GM21526 (cell line): ENCODE data around the gene NTM.

Source experiments
- ATAC-seq: cut with Tn5 transposase; IDR thresholded peaks from one replicate; pipeline ENCODE4 v1.9.1; 2021; ENCODE audit warnings: moderate library complexity; ENCODE audit not compliant: unreplicated experiment, low FRiP score

Gene NTM

DNA sequence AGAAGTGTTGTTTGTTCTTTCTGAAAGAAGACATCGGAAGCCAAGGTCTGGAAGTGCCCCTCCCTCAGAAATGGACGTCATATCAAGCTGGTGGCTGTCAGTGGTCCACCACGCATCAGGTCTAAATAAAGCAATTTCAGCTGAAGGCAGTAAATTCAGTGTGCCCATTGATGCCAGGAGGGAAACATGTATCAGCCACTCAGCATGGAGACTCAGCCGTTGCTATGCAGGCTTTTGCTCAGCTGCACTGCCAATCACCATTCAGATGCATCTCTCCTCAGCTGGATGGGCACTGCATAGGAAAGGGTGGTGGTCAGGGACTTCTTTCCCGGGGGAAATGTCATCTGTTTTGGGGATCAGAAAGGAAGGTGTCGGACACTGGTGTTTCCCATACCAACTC lies 878.2 kb downstream of the NTM start:
- ATAC-seq: no peak

DNA sequence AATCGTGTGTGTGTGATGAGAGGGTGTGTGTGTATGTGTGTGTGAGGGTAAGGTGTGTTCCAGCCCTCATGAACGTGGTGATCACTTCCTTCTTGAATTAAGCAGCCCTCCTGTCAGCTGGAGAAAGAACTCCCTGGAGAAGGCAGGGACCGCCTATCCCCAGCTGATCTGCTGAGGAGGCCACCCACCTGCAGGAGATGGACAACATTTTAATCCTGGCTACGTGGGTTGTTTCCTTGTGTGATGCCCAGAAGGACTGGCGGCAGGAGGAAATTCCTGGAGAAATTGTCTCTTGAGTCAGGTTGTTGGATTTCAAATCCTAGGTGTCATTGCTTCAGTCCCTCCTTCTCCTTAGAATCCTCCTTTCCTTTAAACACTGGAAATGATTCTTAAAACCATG lies 878.8 kb downstream of the NTM start:
- ATAC-seq: no peak

DNA sequence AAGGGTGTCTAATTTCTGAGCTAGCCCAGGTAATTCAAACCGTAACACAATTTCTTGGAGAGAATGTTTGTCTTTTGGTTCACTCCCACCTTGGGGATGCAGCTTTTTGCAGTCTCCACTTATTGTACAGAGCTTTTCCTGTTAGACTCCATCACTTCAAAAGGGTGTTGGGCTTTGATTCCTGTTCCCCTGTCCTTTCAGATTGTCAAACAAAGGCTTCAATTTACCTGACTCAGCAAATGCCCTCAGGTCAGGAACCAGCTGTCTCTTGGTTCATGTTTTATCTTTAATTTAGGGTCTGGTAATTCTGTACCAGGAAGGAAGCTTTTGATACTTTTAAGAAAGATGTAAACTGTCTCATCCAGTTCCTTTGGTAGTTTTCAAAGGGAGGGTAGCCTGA lies 880.6 kb downstream of the NTM start:
- ATAC-seq: no peak

DNA sequence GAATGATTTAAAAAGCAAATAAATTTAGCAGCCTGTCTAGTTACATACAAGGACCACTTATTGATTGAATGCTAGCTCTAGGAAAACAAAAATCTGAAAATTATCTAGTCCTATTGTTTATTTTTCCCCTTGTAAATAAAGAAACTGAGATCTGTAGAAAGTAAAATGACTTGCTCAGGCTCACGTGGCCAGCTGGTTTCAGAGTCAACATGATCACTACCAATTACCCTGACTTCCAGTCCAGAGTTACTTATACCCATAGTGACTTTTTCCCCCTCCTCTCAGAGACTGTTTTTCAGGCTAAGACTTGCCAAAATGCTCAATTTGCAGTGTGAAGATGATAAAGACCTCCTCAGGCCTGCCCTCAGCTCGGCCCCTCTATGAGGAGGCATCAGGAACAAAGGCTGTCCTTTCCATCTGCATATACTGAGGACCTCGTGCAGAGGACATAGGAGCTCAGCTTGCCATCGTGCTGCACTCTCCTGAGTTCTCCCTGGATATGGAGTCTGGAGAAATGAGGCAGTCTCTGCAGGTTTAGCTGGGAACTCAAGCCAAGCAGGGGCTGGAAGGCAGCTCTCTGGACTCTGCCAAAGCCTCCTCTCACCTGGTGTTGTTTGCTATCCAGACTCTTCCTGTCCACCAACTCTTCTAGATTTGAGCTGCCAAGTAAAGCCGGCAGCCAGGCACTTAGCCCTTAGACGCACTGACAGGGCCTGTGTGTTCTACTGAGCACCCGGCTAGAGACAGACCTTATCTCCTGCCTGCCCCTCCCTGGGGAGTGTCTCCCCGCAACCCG lies 883.3 kb downstream of the NTM start:
- no peak for ATAC-seq

DNA sequence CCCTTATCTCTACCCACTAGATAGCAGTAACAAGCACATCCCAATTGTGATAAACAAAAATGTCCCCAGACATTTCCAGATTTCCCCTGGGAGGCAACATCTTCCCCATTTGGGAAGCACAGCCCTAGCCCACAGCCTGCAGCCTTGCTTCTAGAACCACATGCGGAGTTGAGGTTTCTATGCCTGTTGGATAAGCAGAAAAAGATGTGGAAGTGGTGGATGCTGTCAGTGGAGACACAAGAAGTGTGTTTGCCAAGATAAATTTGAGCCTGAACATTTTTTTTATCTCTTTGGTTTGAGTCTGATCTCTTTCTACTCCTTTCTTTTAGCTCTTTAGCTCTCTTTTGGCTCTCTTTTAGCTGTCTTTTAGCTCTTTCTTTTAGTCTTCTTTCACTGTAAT lies 884.5 kb downstream of the NTM start:
- no peak for ATAC-seq

DNA sequence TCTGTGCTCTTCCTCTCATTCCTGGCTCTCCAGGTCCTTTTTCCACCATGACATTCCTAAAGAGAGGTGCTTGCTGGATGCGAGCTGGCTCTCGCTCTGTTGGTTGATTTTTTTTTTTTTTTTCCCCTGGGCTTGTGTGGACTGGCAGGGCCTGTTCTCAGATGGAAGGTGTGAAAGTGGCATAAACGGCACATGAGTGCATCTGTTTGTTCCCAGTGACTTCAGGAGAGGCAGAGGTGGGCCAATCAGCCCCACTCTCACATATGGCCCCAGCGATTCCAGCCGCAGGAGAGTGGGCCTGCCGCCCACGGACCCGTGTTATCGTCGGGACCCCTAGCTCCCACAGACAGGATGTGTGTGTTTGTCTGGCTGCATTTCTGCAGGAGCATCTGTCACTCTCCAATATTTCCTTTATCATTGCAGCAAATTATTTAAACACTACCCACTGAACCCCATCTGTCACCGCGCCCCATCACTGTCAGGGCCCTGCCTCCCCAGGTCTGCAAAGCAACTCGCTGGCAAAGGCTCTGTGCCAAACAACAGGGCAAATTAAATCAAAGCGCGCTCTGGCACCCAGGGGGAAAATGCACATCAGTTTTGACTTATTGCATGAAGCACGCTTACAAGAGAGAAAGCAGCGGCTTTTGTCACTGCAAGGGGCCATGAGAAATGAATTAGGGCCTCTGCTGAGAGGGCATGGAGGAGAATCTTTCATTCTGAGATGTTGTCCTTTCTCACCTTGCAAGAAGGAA lies 886.3 kb downstream of the NTM start:
- ATAC-seq: no peak

DNA sequence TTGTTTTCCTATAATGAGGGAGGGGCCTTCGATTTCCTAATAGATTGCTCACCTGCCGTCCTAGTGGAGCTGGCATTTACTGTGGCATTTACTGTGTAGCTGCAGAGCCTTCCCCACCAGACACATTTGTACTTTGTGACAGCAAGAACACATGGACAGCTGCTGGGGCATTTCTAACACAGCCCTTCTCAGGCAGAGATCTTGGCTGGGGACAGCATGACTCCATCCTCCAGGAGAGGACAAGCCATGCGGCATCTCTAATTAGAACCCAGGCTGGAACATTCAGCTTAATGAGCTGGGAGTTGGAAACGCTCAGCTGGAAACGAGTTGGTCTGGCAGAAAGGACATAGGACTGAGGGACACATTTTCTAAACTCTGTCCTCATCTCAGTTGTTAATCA lies 887.5 kb downstream of the NTM start:
- ATAC-seq: no peak

DNA sequence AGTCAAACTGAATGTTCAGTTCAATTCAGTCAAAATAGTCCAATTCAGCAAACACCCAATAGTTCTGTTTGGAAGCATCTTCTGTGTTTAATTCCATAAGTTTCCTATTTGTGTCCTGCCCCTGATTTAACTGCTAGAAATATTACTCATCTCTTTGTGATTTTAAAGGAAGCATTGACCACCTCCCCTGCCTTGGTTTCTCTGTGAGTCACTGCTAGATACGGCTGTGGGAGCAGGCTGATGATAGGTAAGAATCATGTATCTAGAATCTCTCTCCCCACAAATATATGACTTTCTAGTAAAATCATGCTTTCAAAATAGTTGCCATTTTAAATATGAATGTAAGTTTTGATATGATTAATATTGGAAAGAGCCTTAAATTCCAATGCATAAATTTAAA lies 888.5 kb downstream of the NTM start:
- no peak for ATAC-seq

DNA sequence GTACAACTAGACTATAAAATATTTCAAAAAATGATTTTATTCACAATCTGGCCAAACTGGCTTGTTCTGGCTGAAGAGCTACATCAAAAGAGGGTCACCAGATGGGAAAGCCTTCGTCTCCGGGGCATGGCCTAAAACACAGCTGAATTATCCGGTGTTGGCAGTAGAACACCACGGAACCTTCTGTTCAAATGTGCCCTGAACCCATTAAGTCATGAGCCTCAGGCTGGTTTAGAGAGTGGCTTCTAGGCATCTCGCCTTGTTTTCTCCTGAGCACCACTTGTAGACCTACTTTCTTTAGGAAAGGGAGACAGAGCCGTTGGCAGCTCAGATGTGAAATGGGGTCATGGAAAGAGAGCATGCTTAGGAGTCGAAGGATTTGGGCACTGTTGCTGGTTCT lies 890.2 kb downstream of the NTM start:
- ATAC-seq: no peak

DNA sequence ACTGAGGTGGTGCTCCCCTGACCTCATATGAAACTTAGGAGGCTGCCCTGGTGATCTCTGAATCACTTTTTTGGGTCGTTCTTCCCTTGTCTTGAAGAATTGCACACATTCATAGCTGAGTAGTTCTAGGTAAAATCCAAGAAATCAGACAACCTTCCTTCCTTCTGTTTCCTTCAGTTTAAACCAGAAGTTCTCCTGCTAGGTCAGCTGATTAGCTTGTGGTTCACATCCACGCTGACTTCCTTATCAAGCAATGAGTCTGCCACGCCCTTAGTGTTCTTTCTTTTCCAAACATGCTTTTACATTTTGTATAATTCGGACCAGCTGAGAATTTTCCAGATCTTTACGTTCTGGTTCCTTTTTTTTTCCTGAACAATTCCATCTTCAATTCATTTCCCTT lies 892.8 kb downstream of the NTM start:
- no peak for ATAC-seq

DNA sequence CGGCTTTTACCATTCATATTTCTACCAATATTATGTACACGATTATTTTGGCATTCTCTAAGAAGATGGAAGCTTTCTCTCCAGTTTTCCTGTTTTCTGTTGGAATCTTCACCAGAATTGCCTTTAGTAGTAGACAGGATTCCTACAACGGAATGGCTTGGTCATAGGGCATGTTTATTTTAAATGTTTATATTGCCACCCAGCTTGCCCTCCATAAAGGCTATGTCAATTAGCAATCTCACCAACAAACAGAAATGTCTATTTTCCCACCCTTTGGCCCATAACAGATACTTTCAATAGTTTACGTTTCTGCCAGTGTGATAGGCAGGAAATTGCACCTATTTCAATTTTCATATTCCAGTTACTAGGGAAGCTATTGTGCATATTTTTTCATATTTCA lies 893.5 kb downstream of the NTM start:
- ATAC-seq: no peak

DNA sequence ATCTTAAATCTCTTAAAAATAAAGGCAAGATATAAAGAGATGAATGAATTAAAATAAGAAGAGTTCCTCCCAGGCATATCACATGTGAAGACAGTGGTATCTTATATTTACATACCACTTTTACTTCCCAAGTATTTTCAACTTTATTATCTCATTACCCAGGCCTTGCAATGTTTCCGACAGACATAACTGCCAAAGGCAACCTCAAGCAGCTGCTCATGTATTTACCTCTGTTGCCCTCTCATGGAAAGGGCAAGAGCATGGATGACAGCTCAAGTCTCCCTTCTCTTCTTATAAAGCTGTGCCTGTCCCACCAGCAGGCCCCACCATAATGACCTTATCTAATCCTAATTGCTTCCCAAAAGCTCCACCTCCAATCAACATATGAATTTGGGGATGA lies 894.2 kb downstream of the NTM start:
- ATAC-seq: no peak

DNA sequence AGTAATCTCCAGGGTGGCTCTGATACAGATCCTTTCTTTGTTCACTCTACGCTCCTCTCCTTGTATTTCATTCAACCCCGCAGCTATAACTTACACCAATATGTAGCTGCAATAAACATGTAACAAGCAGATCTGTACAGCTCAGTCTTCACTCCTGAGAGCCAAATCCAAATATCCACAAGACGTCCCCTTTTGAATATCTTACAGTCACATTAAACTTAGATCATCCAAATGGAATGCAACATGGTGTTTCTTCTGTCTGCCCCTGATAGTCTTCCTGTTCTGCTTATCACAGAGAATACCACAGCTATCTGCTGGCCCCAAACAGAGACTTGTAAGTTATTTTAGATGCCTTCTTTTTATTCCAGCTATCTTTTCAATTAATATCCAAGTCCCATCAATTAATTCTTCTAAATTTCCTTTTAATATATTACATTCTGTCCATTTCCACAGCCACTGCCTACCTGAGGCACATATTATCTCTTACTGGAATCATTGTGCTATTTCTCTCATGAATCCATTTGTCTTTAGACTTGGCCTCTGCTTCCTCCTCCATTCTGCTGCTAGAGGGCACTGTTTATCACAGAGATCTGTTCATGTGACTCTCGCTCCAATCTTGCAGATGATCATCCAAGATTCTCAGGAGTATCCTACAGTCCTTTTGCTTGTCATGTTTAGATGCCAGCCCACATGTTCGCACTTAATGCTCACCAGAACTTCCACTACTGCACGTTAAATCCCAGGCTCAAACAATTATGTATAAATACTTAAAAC lies 908.6 kb downstream of the NTM start:
- no peak for ATAC-seq

DNA sequence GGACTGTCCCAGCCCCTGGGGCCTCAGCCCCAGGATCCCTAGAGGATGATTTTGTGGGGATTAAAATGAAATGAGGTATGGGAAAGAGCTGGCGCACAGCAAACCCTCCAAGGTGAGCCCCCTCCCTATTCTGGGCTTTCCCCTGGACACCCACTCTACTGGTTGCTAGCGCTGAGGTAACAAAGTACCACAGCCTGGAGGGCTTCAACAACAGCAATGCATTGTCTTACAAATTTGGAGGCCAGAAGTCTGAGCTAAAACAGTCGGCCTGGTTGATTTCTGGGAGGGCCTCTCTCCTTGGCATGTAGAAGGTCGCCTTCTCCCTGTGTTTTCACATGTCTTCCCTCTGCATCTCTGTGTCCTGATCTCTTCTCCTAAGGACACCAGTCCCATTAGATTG lies 913.6 kb downstream of the NTM start:
- ATAC-seq: no peak

DNA sequence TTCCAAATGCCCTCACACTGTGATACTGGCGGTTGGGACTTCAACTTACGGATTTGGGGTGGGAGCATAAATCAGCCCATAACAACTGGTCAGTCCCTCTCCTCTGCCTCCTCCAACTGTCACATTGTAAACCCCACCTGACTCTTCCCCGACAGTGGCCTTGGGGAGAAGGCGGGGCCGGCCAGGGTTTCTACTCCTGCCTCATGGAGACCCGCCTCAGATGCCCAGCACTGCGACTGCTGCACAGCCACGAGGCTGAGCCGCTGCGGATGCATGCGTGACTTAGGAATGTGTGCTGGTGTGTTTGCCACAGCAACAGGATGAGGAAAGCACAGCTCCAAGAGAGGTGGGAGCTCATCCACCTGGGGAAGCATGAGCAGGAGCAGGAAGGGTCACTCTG lies 914.2 kb downstream of the NTM start:
- ATAC-seq: no peak

DNA sequence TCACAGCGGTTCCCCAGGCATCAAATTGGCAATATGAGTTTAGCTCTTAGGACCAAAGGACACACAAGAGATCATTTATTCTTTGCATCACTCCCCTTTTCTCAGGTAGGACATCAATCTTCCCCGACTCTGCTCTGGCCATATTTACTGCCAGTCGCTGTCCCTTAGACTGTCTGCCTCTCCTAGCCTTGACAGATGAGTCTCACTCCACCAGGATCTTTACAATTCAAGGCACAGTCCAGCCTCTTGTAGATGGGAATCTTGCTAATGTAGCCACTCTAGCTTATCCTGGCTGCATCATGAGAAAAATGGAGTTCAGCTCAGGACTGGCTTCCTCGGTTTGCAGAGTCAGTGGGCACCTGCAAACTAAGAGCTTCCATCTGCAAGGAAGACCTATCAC lies 915.2 kb downstream of the NTM start:
- ATAC-seq: no peak

DNA sequence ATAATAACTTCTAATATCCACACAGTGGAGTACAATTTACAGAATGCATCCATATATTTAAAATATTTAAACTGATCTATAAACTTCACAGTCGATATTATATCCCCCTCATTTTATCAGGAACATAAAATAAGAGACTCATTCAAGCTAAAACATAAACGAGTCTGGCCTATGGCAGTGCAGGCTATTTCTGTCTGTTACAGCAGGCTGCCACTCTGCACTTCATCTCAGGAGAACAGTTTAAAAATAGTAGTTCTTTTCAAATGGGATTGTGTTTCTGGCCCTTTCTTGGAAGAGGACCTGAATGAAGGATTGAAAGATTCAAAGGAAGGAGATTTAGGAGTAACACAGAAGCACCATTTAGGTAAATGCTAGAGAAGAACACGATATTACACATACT lies 915.7 kb downstream of the NTM start:
- no peak for ATAC-seq

DNA sequence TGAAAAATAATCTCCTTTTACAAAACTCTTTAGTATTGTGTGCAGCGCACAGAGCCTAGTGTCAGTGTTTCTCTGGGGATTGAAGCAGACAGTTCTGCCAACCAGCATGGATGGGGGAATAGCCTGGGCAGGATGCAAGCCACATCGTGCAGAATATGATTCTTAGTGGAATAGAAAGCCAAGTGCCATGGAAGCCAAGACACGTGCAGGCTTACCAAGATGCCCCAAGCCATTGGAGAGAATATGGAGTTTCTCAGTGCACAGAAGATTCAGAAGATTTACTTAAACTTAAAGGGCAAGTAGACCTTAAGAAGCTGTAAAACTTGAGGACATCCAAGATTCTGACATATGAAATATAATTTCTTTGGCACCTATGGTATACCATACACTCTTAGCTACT lies 917.6 kb downstream of the NTM start:
- no peak for ATAC-seq

DNA sequence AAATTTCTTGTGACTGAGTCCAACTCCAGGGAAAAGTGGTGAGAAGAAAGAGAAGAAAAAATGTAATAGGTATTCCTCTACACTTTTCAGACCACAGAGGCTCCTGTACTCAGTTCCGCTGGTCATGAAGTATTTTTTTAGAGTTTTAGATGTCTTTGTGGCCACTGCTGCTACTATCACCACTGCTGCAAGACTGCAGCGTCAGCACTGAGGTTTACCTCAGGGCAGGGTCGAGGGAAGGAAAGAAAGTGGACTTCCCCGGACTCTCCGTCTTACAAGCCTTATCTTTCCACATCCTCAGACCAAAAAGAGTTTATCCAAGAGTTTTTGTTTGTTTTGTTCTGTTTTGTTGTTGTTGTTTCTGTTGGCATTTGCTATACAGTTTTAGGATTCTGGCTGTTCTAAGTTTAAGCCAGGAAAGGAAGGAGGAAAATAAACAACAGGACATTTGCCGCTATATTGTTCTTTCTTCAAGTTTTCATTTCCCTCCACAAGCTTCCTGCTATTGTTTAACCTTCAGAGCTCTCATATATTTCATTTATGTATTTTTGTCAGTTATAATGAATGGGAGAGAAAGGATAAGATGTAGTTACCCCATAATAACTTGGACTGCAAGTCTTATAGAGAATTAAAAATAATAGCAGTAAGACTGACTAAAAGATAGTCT lies 919.3 kb downstream of the NTM start:
- no peak for ATAC-seq

DNA sequence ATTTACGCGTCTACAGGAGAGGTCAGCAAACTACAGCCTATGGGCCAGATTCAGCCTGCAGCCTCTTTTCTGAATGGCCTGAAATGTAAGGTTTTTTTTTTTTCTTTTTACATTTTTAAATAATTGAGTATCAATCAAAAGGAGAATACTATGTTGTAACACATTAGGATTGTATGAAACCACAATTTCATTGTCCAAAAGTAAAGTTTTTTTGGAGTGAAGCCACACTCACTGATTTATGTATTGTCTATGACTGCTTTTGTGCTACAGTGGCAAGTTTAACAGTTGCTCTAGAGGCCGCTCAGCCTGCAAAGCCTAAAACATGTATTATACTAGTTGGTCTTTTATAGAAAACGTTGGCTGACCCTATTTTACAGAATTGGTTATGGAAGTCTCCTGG lies 923.2 kb downstream of the NTM start:
- no peak for ATAC-seq
